HepG2 (cell line): ENCODE measurements around the gene ARL2. TPM values are rescaled to one million over a fixed set of nuclear protein-coding genes. Genes with fewer than 3 reads are reported as not detected.

Source experiments
- ARNT ChIP-seq: fragments of 450-650 bp; IDR thresholded peaks from 2 replicates; pipeline ENCODE4 v1.6.1; 2017
- ATF7 ChIP-seq, 2 experiments: fragments of 450-650 bp in 1 of 2; sonication (generic) in 1 of 2; formaldehyde crosslinking in 1 of 2; IDR thresholded peaks; 2 replicates each; pipeline versions ENCODE4 v1.4.0 to v1.6.1; 2016 to 2020; ENCODE audit warnings: antibody characterized with exemption in 1 of 2, mild to moderate bottlenecking in 1 of 2, missing genetic modification reagents in 1 of 2
- BCL6 ChIP-seq: IDR thresholded peaks from 2 replicates; pipeline ENCODE4 v1.6.1; 2016; ENCODE audit warnings: missing genetic modification reagents, missing compliant biosample characterization
- CEBPG ChIP-seq: IDR thresholded peaks from 2 replicates; pipeline ENCODE4 v1.6.1; 2016
- DRAP1 ChIP-seq: IDR thresholded peaks from 2 replicates; pipeline ENCODE4 v1.6.1; 2016; ENCODE audit warnings: missing genetic modification reagents, missing compliant biosample characterization
- DZIP1 ChIP-seq: sonication (generic); formaldehyde crosslinking; IDR thresholded peaks from 2 replicates; pipeline ENCODE4 v1.5.0; 2020; ENCODE audit warnings: mild to moderate bottlenecking, missing genetic modification reagents
- FOXA1 ChIP-seq, 2 experiments: fragments of 450-650 bp in 1 of 2; sonication (generic) in 1 of 2; formaldehyde crosslinking in 1 of 2; IDR thresholded peaks; 2 replicates each; pipeline versions ENCODE4 v1.4.0 to v1.6.1; 2016 to 2020; ENCODE audit warnings: missing genetic modification reagents in 1 of 2
- MEIS2 ChIP-seq: sonication (generic); formaldehyde crosslinking; IDR thresholded peaks from 2 replicates; pipeline ENCODE4 v1.9.0; 2021; ENCODE audit warnings: mild to moderate bottlenecking, missing genetic modification reagents
- SP2 ChIP-seq: sonication (generic); formaldehyde crosslinking; IDR thresholded peaks from 2 replicates; pipeline ENCODE4 v1.5.1; 2020; ENCODE audit warnings: mild to moderate bottlenecking, missing genetic modification reagents
- ZNF335 ChIP-seq: sonication (generic); formaldehyde crosslinking; IDR thresholded peaks from 2 replicates; pipeline ENCODE4 v1.4.0; 2020; ENCODE audit warnings: missing genetic modification reagents
- ZNF547 ChIP-seq: sonication (generic); formaldehyde crosslinking; IDR thresholded peaks from 2 replicates; pipeline ENCODE4 v1.5.1; 2020; ENCODE audit warnings: mild to moderate bottlenecking, missing genetic modification reagents
- polyA plus RNA-seq, 8 experiments: library from polyadenylated mRNA; depleted of rRNA in 3 of 8; stranded (reverse) in 7 of 8; unstranded in 1 of 8; fragments of >200 nt; fragmentation: Illumina TruSeq in 4 of 8; extraction: Trizol in 4 of 8; gene quantifications; 2 replicates each; pipeline versions ENCODE4 v1.2.1 to v1.2.3, GENCODE V29; 2011 to 2016; ENCODE audit warnings: low read depth in 4 of 8, missing spikeins in 1 of 8, mixed read lengths in 1 of 8; ENCODE audit not compliant: insufficient read depth in 1 of 8
- total RNA-seq, 5 experiments: library from RNA; depleted of rRNA; stranded (reverse); fragments of >200 nt; fragmentation: Illumina TruSeq; extraction: Trizol; gene quantifications; 2 replicates each; pipeline ENCODE4 v1.2.3, GENCODE V29; 2016; ENCODE audit warnings: low read depth in 1 of 5
- TF ChIP-seq, protein P1 (sequence below): sonication (generic); formaldehyde crosslinking; IDR thresholded peaks from 2 replicates; pipeline ENCODE4 v1.4.0; 2020; ENCODE audit warnings: missing genetic modification reagents, borderline replicate concordance
- TF ChIP-seq, protein P2 (sequence below): sonication (generic); formaldehyde crosslinking; IDR thresholded peaks from 2 replicates; pipeline ENCODE4 v1.9.0; 2021; ENCODE audit warnings: missing genetic modification reagents, mild to moderate bottlenecking, borderline replicate concordance
- TF ChIP-seq, protein P3 (sequence below): IDR thresholded peaks from 2 replicates; pipeline ENCODE4 v1.6.1; 2012; ENCODE audit warnings: inconsistent platforms
- TF ChIP-seq, protein P4 (sequence below): sonication (generic); formaldehyde crosslinking; IDR thresholded peaks from 2 replicates; pipeline ENCODE4 v1.4.0; 2020; ENCODE audit warnings: missing genetic modification reagents, borderline replicate concordance

ARL2 gene
- total and polyA plus RNA-seq, 2 of the 13 experiments (the other 11 are each of a cell fraction or from before 2014, with no cell fraction given): 82.9 to 84.4 TPM

GRCh38 chr11:65013888-65014725 lies at the start of gene ARL2 (continued):
- TF ChIP-seq, protein P1, sequence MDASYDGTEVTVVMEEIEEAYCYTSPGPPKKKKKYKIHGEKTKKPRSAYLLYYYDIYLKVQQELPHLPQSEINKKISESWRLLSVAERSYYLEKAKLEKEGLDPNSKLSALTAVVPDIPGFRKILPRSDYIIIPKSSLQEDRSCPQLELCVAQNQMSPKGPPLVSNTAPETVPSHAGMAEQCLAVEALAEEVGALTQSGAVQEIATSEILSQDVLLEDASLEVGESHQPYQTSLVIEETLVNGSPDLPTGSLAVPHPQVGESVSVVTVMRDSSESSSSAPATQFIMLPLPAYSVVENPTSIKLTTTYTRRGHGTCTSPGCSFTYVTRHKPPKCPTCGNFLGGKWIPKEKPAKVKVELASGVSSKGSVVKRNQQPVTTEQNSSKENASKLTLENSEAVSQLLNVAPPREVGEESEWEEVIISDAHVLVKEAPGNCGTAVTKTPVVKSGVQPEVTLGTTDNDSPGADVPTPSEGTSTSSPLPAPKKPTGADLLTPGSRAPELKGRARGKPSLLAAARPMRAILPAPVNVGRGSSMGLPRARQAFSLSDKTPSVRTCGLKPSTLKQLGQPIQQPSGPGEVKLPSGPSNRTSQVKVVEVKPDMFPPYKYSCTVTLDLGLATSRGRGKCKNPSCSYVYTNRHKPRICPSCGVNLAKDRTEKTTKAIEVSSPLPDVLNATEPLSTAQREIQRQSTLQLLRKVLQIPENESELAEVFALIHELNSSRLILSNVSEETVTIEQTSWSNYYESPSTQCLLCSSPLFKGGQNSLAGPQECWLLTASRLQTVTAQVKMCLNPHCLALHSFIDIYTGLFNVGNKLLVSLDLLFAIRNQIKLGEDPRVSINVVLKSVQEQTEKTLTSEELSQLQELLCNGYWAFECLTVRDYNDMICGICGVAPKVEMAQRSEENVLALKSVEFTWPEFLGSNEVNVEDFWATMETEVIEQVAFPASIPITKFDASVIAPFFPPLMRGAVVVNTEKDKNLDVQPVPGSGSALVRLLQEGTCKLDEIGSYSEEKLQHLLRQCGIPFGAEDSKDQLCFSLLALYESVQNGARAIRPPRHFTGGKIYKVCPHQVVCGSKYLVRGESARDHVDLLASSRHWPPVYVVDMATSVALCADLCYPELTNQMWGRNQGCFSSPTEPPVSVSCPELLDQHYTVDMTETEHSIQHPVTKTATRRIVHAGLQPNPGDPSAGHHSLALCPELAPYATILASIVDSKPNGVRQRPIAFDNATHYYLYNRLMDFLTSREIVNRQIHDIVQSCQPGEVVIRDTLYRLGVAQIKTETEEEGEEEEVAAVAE: no peak; the same call in 1 of the 2 replicates
- TF ChIP-seq, protein P2, sequence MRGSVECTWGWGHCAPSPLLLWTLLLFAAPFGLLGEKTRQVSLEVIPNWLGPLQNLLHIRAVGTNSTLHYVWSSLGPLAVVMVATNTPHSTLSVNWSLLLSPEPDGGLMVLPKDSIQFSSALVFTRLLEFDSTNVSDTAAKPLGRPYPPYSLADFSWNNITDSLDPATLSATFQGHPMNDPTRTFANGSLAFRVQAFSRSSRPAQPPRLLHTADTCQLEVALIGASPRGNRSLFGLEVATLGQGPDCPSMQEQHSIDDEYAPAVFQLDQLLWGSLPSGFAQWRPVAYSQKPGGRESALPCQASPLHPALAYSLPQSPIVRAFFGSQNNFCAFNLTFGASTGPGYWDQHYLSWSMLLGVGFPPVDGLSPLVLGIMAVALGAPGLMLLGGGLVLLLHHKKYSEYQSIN (CRISPR knock-in tag): no peak
- TF ChIP-seq CEBPG (CRISPR knock-in tag): no peak
- TF ChIP-seq, protein P3, sequence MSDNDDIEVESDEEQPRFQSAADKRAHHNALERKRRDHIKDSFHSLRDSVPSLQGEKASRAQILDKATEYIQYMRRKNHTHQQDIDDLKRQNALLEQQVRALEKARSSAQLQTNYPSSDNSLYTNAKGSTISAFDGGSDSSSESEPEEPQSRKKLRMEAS: peak; percentile 84
- TF ChIP-seq ZNF547 (CRISPR knock-in tag): peak; percentile 83
- no peak for TF ChIP-seq ATF7 (IDR thresholded peaks at IDR 0.05)
- peak; percentile 53 for TF ChIP-seq ATF7 (CRISPR knock-in tag; IDR thresholded peaks at IDR 0.05)
- TF ChIP-seq DRAP1 (CRISPR knock-in tag): peak; percentile 54
- TF ChIP-seq ZNF335 (CRISPR knock-in tag): no peak
- no peak for TF ChIP-seq FOXA1 (IDR thresholded peaks at IDR 0.05)
- TF ChIP-seq FOXA1 (CRISPR knock-in tag; IDR thresholded peaks at IDR 0.05): no peak; the same call in 1 of the 2 replicates
- peak; percentile 27; the same call in 1 of the 2 replicates for TF ChIP-seq DZIP1 (CRISPR knock-in tag)
- no peak for TF ChIP-seq ARNT
- TF ChIP-seq SP2 (CRISPR knock-in tag): peak; percentile 94
- TF ChIP-seq, protein P4, sequence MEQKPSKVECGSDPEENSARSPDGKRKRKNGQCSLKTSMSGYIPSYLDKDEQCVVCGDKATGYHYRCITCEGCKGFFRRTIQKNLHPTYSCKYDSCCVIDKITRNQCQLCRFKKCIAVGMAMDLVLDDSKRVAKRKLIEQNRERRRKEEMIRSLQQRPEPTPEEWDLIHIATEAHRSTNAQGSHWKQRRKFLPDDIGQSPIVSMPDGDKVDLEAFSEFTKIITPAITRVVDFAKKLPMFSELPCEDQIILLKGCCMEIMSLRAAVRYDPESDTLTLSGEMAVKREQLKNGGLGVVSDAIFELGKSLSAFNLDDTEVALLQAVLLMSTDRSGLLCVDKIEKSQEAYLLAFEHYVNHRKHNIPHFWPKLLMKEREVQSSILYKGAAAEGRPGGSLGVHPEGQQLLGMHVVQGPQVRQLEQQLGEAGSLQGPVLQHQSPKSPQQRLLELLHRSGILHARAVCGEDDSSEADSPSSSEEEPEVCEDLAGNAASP (CRISPR knock-in tag): peak; percentile 32; the same call in 1 of the 2 replicates
- peak; percentile 45; the same call in 1 of the 2 replicates for TF ChIP-seq MEIS2
- TF ChIP-seq BCL6 (CRISPR knock-in tag): 0 out of 2 replicates have a peak, but pooled peaks have one; percentile 32
